B cell (primary cell): ENCODE measurements around the gene ECHDC1. TPM values are rescaled to one million over a fixed set of nuclear protein-coding genes. Genes with fewer than 3 reads are reported as not detected.

Source experiments
- ATAC-seq: fragments of 200-7000 bp; cut with Tn5 transposase; one replicate; pipeline ENCODE4 v1.10.0; 2021; ENCODE audit warnings: low read depth, mild to moderate bottlenecking, moderate number of reproducible peaks, moderate library complexity
- CTCF ChIA-PET: fragments of 350-600 bp; sonication (Branson Sonifier 250); formaldehyde crosslinking; loops from one replicate; lab custom pipeline; 2021; ENCODE audit warnings: antibody characterized with exemption, inconsistent platforms; lab: Charles Lee
- POLR2A ChIA-PET: fragments of 350-600 bp; sonication (Branson Sonifier 250); formaldehyde crosslinking; loops from one replicate; lab custom pipeline; 2021; ENCODE audit warnings: antibody characterized with exemption; lab: Charles Lee
- DNase-seq: peaks from one replicate; pipeline ENCODE4 v3.0.0; 2013
- H2AFZ ChIP-seq: 2 replicates; pipeline ENCODE4 v1.6.1; 2012; ENCODE audit warnings: mild to moderate bottlenecking, low read depth, low read length; ENCODE audit not compliant: insufficient read depth, poor library complexity, severe bottlenecking
- H3K27ac ChIP-seq, 2 donors: 1 replicate in 1 of 2; 2 replicates in 1 of 2; pipeline ENCODE4 v1.5.1; 2012 to 2013; ENCODE audit warnings: low read length in 2 of 2, mild to moderate bottlenecking in 2 of 2, moderate library complexity in 1 of 2
- H3K27me3 ChIP-seq, 4 experiments: fragments of 200-600 bp in 1 of 4; sonication (generic) in 1 of 4; replicated peaks in 1 of 4; 1 replicate in 2 of 4; 2 replicates in 2 of 4; pipeline versions ENCODE4 v1.6.1 to v1.7.0; 2013 to 2016; ENCODE audit warnings: low read length in 3 of 4, mild to moderate bottlenecking in 2 of 4, mixed read lengths in 1 of 4, moderate library complexity in 1 of 4; ENCODE audit not compliant: insufficient read depth in 4 of 4, control insufficient read depth in 3 of 4; ENCODE audit errors: control extremely low read depth in 1 of 4
- H3K36me3 ChIP-seq, 2 experiments: replicated peaks in 1 of 2; 1 replicate in 1 of 2; 2 replicates in 1 of 2; pipeline versions ENCODE4 v1.6.1 to v1.7.1; 2013; ENCODE audit warnings: low read length in 1 of 2; ENCODE audit not compliant: insufficient read depth in 2 of 2, control insufficient read depth in 1 of 2; ENCODE audit errors: control extremely low read depth in 1 of 2, extremely low read depth in 1 of 2
- H3K4me1 ChIP-seq, 2 donors: fragments of 200-600 bp in 1 of 2; sonication (generic) in 1 of 2; 1 replicate in 1 of 2; 2 replicates in 1 of 2; pipeline versions ENCODE4 v1.5.1 to v1.6.1; 2013 to 2017; ENCODE audit warnings: low read length in 2 of 2; ENCODE audit not compliant: control insufficient read depth in 2 of 2, insufficient read depth in 2 of 2
- H3K4me2 ChIP-seq: replicated peaks from 2 replicates; pipeline ENCODE3; 2012; ENCODE audit warnings: mild to moderate bottlenecking, low read depth, low read length; ENCODE audit not compliant: poor library complexity, severe bottlenecking
- H3K4me3 ChIP-seq, 5 experiments: fragments of 200-600 bp in 1 of 5; sonication (generic) in 1 of 5; 1 replicate in 3 of 5; 2 replicates in 2 of 5; pipeline versions ENCODE4 v1.5.1 to v1.7.0; 2011 to 2016; ENCODE audit warnings: low read length in 4 of 5, mild to moderate bottlenecking in 4 of 5, low read depth in 2 of 5, control low read depth in 1 of 5, moderate library complexity in 1 of 5; ENCODE audit not compliant: insufficient read depth in 1 of 5; ENCODE audit errors: control extremely low read depth in 1 of 5, extremely low read depth in 1 of 5
- H3K79me2 ChIP-seq: fragments of 200-600 bp; sonication (generic); one replicate; pipeline ENCODE4 v1.6.0; 2016; ENCODE audit warnings: low read length; ENCODE audit not compliant: control insufficient read depth, insufficient read depth
- H3K9ac ChIP-seq: fragments of 200-600 bp; sonication (generic); 2 replicates; pipeline ENCODE4 v1.6.1; 2017; ENCODE audit warnings: mild to moderate bottlenecking, low read length, moderate library complexity
- H3K9me3 ChIP-seq, 3 donors: one replicate each; pipeline versions ENCODE4 v1.6.1 to v1.7.1; 2013; ENCODE audit warnings: low read length in 2 of 3; ENCODE audit not compliant: control insufficient read depth in 2 of 3, insufficient read depth in 1 of 3; ENCODE audit errors: control extremely low read depth in 1 of 3
- H4K20me1 ChIP-seq: 2 replicates; pipeline ENCODE4 v1.6.0; 2012; ENCODE audit warnings: mild to moderate bottlenecking, low read length; ENCODE audit not compliant: insufficient read depth, control insufficient read depth, poor library complexity, severe bottlenecking
- H3K27ac Mint-ChIP-seq: one replicate; pipeline ENCODE4 v1.8.0; 2021; ENCODE audit warnings: mixed read lengths
- H3K27me3 Mint-ChIP-seq: one replicate; pipeline ENCODE4 v1.8.0; 2021; ENCODE audit warnings: mixed read lengths
- H3K4me1 Mint-ChIP-seq: one replicate; pipeline ENCODE4 v1.8.0; 2021; ENCODE audit warnings: mixed read lengths
- H3K4me3 Mint-ChIP-seq: one replicate; pipeline ENCODE4 v1.8.0; 2021; ENCODE audit warnings: mixed read lengths
- H3K9me3 Mint-ChIP-seq: one replicate; pipeline ENCODE4 v1.8.0; 2022; ENCODE audit warnings: mixed read lengths; ENCODE audit not compliant: insufficient read depth
- EZH2 ChIP-seq: IDR thresholded peaks from 2 replicates; pipeline ENCODE4 v1.6.1; 2012; ENCODE audit warnings: borderline replicate concordance, low read depth, mild to moderate bottlenecking, moderate library complexity, low read length; ENCODE audit not compliant: insufficient read depth, poor library complexity, severe bottlenecking
- WGBS: methylation state at CpG from one replicate; pipeline ENCODE4 v1.1.5; 2013; ENCODE audit warnings: missing lambda C conversion rate; ENCODE audit not compliant: insufficient coverage; 5-methylcytosine and 5-hydroxymethylcytosine counted together
- intact Hi-C: fragments of 100-400 bp; cut with micrococcal nuclease; formaldehyde crosslinking; loops from one replicate; pipeline ENCODE4 v1.10.0; 2022
- polyA plus RNA-seq: library from polyadenylated mRNA; depleted of rRNA; stranded (reverse); fragments of >200 nt; gene quantifications from 2 replicates; pipeline ENCODE4 v1.2.3, GENCODE V29; 2012
- total RNA-seq, 2 donors: library from RNA; stranded (reverse); fragments of 120-200 nt in 1 of 2; gene quantifications; 1 replicate in 1 of 2; 2 replicates in 1 of 2; pipeline versions ENCODE4 v1.2.3 to v1.2.4, GENCODE V29; 2013 to 2022
- TF ChIP-seq, protein P1 (sequence below): fragments of 200-600 bp; IDR thresholded peaks from one replicate; pipeline ENCODE4 v1.8.0; 2022; ENCODE audit warnings: antibody characterized with exemption, mild to moderate bottlenecking

ECHDC1 gene
- total and polyA plus RNA-seq, 2 donors (not counting 1 experiment from before 2014, with no cell fraction given), result 26.9 to 60.0 TPM

GRCh38 chr6:127298475-127298874, 44.9 kb downstream of the ECHDC1 start:
- Mint-ChIP-seq H3K4me3 (no peak overlapping the region), H3K27me3 (no peaks in the 10 kb centered on the region), H3K9me3 (no peaks in the 10 kb centered on the region), H3K4me1 (peaks cover 12% of the 10 kb centered on the region), H3K27ac (no peak overlapping the region)
- DNase-seq, result no peak
- no peaks in the 10 kb centered on the region for H3K27me3 ChIP-seq
- H4K20me1 ChIP-seq, result peaks cover 22% of the 10 kb centered on the region
- intact Hi-C loops, result no loop called here
- ChIA-PET POLR2A (no interaction called here), CTCF (interaction anchor here (1.1 kb wide), 1 partner anchor 122 kb away, joined by 3 read pairs; no protein-coding TSS in a partner anchor)
- H3K4me3 ChIP-seq, result no peak overlapping the region
- no peak for ATAC-seq
- H3K36me3 ChIP-seq, result peaks cover 3 to 8% of the 10 kb centered on the region in 2 experiments
- WGBS, result no CpG with 5 or more reads among the region's 2 CpGs
- H3K9ac ChIP-seq, result no peak overlapping the region
- peaks cover 34% of the 10 kb centered on the region for H3K79me2 ChIP-seq
- H3K4me1 ChIP-seq, result peaks cover 3 to 5% of the 10 kb centered on the region in 2 donors
- H3K27ac ChIP-seq, result no peak overlapping the region
- TF ChIP-seq EZH2, result no peak
- TF ChIP-seq, protein P1, sequence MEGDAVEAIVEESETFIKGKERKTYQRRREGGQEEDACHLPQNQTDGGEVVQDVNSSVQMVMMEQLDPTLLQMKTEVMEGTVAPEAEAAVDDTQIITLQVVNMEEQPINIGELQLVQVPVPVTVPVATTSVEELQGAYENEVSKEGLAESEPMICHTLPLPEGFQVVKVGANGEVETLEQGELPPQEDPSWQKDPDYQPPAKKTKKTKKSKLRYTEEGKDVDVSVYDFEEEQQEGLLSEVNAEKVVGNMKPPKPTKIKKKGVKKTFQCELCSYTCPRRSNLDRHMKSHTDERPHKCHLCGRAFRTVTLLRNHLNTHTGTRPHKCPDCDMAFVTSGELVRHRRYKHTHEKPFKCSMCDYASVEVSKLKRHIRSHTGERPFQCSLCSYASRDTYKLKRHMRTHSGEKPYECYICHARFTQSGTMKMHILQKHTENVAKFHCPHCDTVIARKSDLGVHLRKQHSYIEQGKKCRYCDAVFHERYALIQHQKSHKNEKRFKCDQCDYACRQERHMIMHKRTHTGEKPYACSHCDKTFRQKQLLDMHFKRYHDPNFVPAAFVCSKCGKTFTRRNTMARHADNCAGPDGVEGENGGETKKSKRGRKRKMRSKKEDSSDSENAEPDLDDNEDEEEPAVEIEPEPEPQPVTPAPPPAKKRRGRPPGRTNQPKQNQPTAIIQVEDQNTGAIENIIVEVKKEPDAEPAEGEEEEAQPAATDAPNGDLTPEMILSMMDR, result no peak
- H3K9me3 ChIP-seq, result no peaks in the 10 kb centered on the region
- H3K4me2 ChIP-seq, result no peak overlapping the region
- H2AFZ ChIP-seq, result no peak overlapping the region

- no peak for ATAC-seq
- peaks cover 12% of the 10 kb centered on the region for H3K4me1 Mint-ChIP-seq
- H3K9me3 Mint-ChIP-seq, result no peaks in the 10 kb centered on the region
- no peak for DNase-seq
- no peak overlapping the region for H3K4me3 ChIP-seq
- no peak overlapping the region for H3K9ac ChIP-seq
- H3K27ac ChIP-seq, result no peak overlapping the region
- no peak overlapping the region for H3K27ac Mint-ChIP-seq
- CTCF ChIA-PET, result interaction anchor here (1.1 kb wide), 1 partner anchor 123 kb away, joined by 3 read pairs; no protein-coding TSS in a partner anchor
- no peaks in the 10 kb centered on the region for H3K27me3 ChIP-seq
- no peaks in the 10 kb centered on the region for H3K9me3 ChIP-seq
- peaks cover 19% of the 10 kb centered on the region for H4K20me1 ChIP-seq
- H3K27me3 Mint-ChIP-seq, result no peaks in the 10 kb centered on the region
- peaks cover 3 to 8% of the 10 kb centered on the region in 2 experiments for H3K36me3 ChIP-seq
- POLR2A ChIA-PET, result no interaction called here
- no peak overlapping the region for H3K4me2 ChIP-seq
- no peak overlapping the region for H3K4me3 Mint-ChIP-seq
- intact Hi-C loops, result no loop called here
- H3K4me1 ChIP-seq, result peaks cover 2 to 5% of the 10 kb centered on the region in 2 donors
- H2AFZ ChIP-seq, result no peak overlapping the region
- H3K79me2 ChIP-seq, result peaks cover 34% of the 10 kb centered on the region
- 90% methylated on average over 2 of the region's 4 CpGs for WGBS
- no peak for TF ChIP-seq EZH2
- TF ChIP-seq, protein P1, result no peak
Measured at GRCh38 chr6:127297502-127298070, 45.8 kb downstream of the ECHDC1 start.
